ENCODE measurements around the gene GSTT2B. TPM values are rescaled to one million over a fixed set of nuclear protein-coding genes. Genes with fewer than 3 reads are reported as not detected.

The GSTT2B gene
- total and polyA plus RNA-seq, 2 donors (not counting 3 experiments of a cell fraction or from before 2014, with no cell fraction given): 33.6 to 36.1 TPM

DNA sequence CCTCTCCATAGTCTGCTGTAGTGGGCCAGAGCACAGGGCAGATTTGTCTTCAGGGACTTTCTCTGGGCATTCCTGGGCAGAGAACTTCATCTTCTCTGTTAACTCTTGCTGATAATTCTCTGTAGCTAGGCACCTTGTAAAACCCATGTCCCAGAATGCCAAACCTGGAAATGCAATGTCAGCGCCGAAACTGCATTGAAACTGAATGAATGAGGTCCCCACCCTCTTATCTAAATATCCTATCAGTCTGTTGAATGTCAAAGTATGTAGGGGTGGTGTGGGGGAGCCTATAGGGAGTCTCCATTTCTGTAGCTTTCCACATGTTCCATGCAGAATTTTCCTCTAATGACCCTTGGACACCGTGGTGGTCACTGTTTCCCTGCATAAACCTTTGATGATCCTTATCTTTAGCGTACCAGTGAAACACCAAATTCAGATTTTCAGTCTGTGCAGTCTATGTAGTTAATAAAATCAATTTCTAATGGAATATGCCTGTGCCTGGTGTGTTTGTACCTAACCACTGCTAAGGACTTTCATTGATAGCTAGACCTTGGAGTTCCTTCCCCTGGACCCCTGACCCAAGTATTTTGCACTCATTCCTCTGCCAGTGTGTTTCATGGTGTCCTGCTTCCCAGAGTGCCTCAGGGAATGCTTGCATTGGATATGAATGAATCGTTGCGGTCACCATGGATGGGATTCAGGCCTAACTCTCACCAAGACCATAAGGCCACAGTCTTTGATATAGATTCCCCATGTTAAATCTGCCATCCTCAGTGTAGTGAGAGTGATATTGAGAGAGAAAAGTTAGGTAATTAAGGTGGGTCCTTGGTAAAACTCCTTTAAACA is 47.6 kb upstream of the GSTT2B start:
- Histone ChIP-seq H3K27me3 (ENCODE audit: control insufficient read depth in 2 of 2, insufficient read depth in 2 of 2, low read length in 2 of 2) (no peaks in the 10 kb centered on the region), H4K20me1 (replicated peaks; ENCODE audit: control insufficient read depth, extremely low read depth, insufficient read depth, low read length) (no peaks in the 10 kb centered on the region), H3K9me1 (replicated peaks; ENCODE audit: control insufficient read depth, extremely low read depth, insufficient read depth, low read length) (no peaks in the 10 kb centered on the region), H2AFZ (ENCODE audit: low read depth, low read length) (no peak overlapping the region), H3K36me3 (ENCODE audit: control insufficient read depth in 2 of 2, extremely low read depth in 1 of 2, insufficient read depth in 2 of 2, low read length in 2 of 2) (no peaks in the 10 kb centered on the region), H3K79me2 (ENCODE audit: control insufficient read depth, insufficient read depth, low read length) (peaks cover 13% of the 10 kb centered on the region), H3K4me3 (replicated peaks in 1 of 3; ENCODE audit: insufficient read depth in 1 of 3, low read depth in 1 of 3, low read length in 3 of 3) (no peak overlapping the region), H3K4me2 (ENCODE audit: insufficient read depth, low read length) (no peak overlapping the region), H3K27ac (ENCODE audit: insufficient read depth, low read depth, low read length) (no peak overlapping the region), H3K9me3 (replicated peaks; ENCODE audit: control insufficient read depth, insufficient read depth, low read length) (no peaks in the 10 kb centered on the region), H3K9ac (replicated peaks; ENCODE audit: extremely low read depth, insufficient read depth, low read length) (no peak overlapping the region), H3K4me1 (ENCODE audit: control insufficient read depth, extremely low read depth, insufficient read depth, low read length) (peaks cover 5% of the 10 kb centered on the region)
- CTCF ChIA-PET: no interaction called here
- intact Hi-C loops (cut with micrococcal nuclease): no loop called here
- TF ChIP-seq, protein P1, sequence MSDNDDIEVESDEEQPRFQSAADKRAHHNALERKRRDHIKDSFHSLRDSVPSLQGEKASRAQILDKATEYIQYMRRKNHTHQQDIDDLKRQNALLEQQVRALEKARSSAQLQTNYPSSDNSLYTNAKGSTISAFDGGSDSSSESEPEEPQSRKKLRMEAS (IDR thresholded peaks at IDR 0.05; ENCODE audit: insufficient read depth, insufficient read length): no peak
- DNase-seq (ENCODE audit: low read depth, low spot score) (no peak), FAIRE-seq (no peak)
- BruUV-seq (replicated peaks): no TSS peak
- dilution Hi-C loops (cut with MboI; ENCODE audit: extremely low pct_ligation_motif_present, low sequenced_read_pairs): no loop called here
- POLR2A ChIA-PET: no interaction called here

DNA sequence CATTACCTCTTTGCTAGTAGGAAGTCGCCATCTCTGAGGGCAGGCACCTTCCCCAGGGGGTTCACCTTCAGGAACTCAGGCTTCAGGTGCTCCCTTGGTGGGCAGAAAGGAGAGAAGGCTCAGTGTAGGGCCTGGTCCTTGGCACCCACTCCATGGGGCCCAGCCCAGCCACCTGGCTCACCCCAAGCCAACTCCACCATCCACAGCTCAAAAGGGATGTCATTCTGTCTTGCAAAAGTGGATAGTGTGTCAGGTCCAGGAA is 47.0 kb upstream of the GSTT2B start:
- Histone ChIP-seq H3K79me2 (ENCODE audit: control insufficient read depth, insufficient read depth, low read length) (peaks cover 12% of the 10 kb centered on the region), H3K4me1 (ENCODE audit: control insufficient read depth, extremely low read depth, insufficient read depth, low read length) (peaks cover 5% of the 10 kb centered on the region), H3K9ac (replicated peaks; ENCODE audit: extremely low read depth, insufficient read depth, low read length) (no peak overlapping the region), H3K4me2 (ENCODE audit: insufficient read depth, low read length) (no peak overlapping the region), H3K36me3 (ENCODE audit: control insufficient read depth in 2 of 2, extremely low read depth in 1 of 2, insufficient read depth in 2 of 2, low read length in 2 of 2) (no peaks in the 10 kb centered on the region), H2AFZ (ENCODE audit: low read depth, low read length) (no peak overlapping the region), H3K9me3 (replicated peaks; ENCODE audit: control insufficient read depth, insufficient read depth, low read length) (no peaks in the 10 kb centered on the region), H3K27ac (ENCODE audit: insufficient read depth, low read depth, low read length) (no peak overlapping the region), H3K27me3 (ENCODE audit: control insufficient read depth in 2 of 2, insufficient read depth in 2 of 2, low read length in 2 of 2) (no peaks in the 10 kb centered on the region), H3K9me1 (replicated peaks; ENCODE audit: control insufficient read depth, extremely low read depth, insufficient read depth, low read length) (no peaks in the 10 kb centered on the region), H4K20me1 (replicated peaks; ENCODE audit: control insufficient read depth, extremely low read depth, insufficient read depth, low read length) (no peaks in the 10 kb centered on the region), H3K4me3 (replicated peaks in 1 of 3; ENCODE audit: insufficient read depth in 1 of 3, low read depth in 1 of 3, low read length in 3 of 3) (no peak overlapping the region)
- POLR2A ChIA-PET: no interaction called here
- no TSS peak for BruUV-seq (replicated peaks)
- intact Hi-C loops (cut with micrococcal nuclease) (no loop called here), dilution Hi-C loops (cut with MboI; ENCODE audit: extremely low pct_ligation_motif_present, low sequenced_read_pairs) (no loop called here)
- no peak for TF ChIP-seq MYC (IDR thresholded peaks at IDR 0.05; ENCODE audit: low read depth, low read length)
- no peak for TF ChIP-seq POLR2A (IDR thresholded peaks at IDR 0.05; ENCODE audit: low read depth, low read length)
- TF ChIP-seq GATA2 (IDR thresholded peaks at IDR 0.05; ENCODE audit: insufficient read depth, insufficient read length, low read depth, low read length): no peak
- TF ChIP-seq, protein P1 (IDR thresholded peaks at IDR 0.05; ENCODE audit: insufficient read depth, insufficient read length): no peak
- TF ChIP-seq, protein P2, sequence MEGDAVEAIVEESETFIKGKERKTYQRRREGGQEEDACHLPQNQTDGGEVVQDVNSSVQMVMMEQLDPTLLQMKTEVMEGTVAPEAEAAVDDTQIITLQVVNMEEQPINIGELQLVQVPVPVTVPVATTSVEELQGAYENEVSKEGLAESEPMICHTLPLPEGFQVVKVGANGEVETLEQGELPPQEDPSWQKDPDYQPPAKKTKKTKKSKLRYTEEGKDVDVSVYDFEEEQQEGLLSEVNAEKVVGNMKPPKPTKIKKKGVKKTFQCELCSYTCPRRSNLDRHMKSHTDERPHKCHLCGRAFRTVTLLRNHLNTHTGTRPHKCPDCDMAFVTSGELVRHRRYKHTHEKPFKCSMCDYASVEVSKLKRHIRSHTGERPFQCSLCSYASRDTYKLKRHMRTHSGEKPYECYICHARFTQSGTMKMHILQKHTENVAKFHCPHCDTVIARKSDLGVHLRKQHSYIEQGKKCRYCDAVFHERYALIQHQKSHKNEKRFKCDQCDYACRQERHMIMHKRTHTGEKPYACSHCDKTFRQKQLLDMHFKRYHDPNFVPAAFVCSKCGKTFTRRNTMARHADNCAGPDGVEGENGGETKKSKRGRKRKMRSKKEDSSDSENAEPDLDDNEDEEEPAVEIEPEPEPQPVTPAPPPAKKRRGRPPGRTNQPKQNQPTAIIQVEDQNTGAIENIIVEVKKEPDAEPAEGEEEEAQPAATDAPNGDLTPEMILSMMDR (IDR thresholded peaks at IDR 0.05; ENCODE audit: extremely low read depth in 1 of 2, insufficient read depth in 1 of 2, low read depth in 1 of 2, low read length in 2 of 2): no peak
- no peak for TF ChIP-seq POLR2AphosphoS5 (IDR thresholded peaks at IDR 0.05; ENCODE audit: insufficient read depth, low read depth, low read length)
- no peak for TF ChIP-seq JUN (IDR thresholded peaks at IDR 0.05; ENCODE audit: borderline replicate concordance, insufficient read depth, insufficient read length, low read depth)
- no peak for TF ChIP-seq EZH2 (IDR thresholded peaks at IDR 0.05; ENCODE audit: borderline replicate concordance, low read depth, low read length, severe bottlenecking)
- no peak for TF ChIP-seq FOS (IDR thresholded peaks at IDR 0.05; ENCODE audit: borderline replicate concordance, insufficient read depth, low read length)
- DNase-seq (ENCODE audit: low read depth, low spot score): no peak
- FAIRE-seq: no peak
- CTCF ChIA-PET: no interaction called here
